Activated CD4-positive, alpha-beta T cell treated with anti-CD3 and anti-CD28 coated beads for 1 hour (primary cell): ENCODE results near the gene LETM1.

Experiments used
- DNase-seq: peaks from one replicate; pipeline ENCODE4 v3.0.0-alpha.2; 2020

Gene LETM1

GRCh38 chr4:1793496-1793840 lies 62.5 kb downstream of the LETM1 start:
- DNase-seq: no peak

DNA sequence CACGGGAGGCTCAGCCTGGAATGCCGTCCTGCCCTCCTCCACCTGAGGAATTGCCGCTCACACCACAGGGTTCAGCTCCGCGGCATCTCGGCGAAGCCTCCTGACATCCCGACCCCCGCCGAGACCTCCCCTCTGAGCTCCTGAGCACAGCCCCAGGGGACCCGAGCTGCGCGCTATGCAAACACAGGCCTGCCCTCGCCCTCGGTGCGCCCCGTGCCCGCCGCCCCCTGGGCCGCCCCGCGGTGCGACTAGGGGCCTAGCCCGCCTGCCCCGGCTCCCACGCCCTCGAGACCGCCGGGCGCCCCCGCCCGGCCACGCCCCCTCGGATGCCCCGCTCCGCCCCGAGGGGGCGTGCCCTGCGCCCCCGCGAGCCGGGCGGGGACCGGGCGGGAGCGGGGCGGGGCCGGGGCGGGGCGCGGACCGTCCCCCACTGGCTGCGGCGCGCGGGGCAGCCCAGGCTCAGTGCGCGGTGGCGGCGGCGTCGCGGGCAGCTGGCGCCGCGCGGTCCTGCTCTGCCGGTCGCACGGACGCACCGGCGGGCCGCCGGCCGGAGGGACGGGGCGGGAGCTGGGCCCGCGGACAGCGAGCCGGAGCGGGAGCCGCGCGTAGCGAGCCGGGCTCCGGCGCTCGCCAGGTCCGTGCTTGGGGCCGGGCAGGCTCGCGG lies 63.0 kb downstream of the LETM1 start, which contains the start of gene FGFR3:
Gene FGFR3, plus strand, starts transcription at position 462 of the 664 bp plus-strand sequence. CDS start 642 bp downstream, outside the sequence.
- DNase-seq: peak; percentile 11

- DNase-seq: no peak
These were observed 63.7 kb downstream of the LETM1 start for GRCh38 chr4:1792158-1792831.

DNA sequence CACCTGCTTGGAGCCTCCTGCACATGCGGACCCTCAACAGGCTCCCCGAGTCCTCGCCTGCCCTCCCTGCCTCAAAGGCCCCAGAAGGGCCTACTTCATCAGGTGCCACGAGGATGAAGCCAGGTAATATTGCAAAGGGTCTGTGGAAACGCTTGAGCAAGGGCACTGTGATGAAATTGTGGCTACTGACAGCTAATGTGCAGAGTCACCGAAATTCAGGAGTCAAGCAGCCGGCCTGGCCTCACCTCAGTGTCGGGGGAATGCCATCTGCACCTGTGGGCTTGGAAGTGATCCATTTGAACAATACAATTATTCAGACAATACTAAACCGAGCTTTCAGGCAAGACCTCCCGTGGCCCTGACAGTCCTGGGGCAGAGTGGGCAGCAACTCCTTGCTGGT lies 66.0 kb downstream of the LETM1 start:
- no peak for DNase-seq

- DNase-seq: no peak
These were observed 66.4 kb downstream of the LETM1 start for GRCh38 chr4:1789552-1789951.

GRCh38 chr4:1788254-1788973 lies 67.5 kb downstream of the LETM1 start:
- no peak for DNase-seq

DNA sequence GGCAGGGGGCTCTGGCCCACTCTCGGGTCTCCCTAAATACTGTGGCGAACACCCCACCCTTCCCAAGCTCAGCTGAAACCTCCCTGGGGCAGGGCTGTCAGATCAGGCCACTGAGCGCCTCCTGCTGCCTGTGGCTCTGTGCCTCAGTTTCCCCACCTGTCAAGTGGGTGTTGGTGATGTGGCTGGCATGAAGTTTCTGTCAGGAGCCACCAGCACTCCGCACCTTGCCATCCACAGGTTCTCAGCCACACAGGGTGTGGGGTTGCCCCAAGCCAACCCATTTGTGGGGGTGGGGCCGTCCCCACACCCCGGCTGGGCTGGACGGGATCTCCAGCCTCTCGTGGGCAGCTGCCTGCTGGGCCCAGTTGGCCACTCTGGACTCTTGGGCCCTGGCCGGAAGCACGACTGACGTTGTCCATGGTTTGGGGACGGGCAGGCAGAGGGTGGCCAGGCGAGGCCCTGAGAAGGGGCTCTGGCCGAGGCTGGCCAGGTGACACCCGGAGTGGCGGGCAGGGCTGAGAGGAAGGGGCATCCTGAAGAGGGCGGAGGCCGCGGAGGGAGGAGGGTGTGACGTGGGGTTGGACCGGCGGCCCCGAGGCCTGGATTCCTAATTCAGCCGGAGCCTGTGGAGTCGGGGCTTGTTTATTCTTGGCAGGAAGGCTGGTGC lies 68.4 kb downstream of the LETM1 start:
- DNase-seq: no peak

DNA sequence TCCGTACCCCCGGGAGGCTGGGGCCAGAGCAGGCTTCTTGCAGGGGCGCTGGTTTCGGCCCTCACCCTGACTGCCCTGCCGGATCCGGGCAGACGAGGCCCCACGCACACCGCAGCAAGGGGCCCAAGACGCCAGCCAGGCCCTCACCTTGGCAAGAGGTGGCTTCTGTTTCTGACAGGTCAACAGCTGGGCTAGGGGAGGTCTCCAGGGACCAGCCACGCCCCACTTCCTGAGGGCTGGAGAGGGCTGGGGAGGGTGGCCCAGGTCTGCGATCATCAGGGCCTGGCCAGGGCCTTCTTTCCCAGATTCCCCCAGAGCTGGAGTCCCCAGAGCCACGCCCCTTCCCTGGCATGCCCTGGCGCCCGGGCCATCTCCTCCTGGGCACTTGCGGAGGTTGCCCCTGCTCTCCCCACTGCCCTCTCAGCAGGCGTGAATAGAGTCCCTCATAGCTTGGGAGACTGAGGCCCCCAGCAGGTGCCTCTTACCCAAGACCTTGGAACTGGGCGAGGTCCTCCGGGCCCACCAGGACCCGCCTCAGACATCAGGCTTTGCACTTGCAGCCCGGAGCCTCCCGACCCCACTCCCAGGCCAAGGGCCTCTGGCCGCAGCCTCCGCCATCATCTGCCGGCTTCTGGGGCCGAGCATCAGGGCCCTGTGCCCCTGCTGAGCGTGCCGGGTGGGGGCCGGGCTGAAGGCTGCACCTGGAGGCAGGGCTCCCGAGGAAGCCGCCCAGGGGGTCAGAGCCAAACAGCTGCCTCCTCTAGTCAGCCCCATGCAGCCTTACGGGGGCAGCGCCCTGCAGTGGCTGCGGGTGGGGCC lies 69.2 kb downstream of the LETM1 start:
- no peak for DNase-seq

GRCh38 chr4:1785592-1785991 lies 70.4 kb downstream of the LETM1 start:
- DNase-seq: no peak

- DNase-seq: no peak
These were observed 71.0 kb downstream of the LETM1 start for GRCh38 chr4:1784789-1785591.

- no peak for DNase-seq
These were observed 71.6 kb downstream of the LETM1 start for GRCh38 chr4:1784395-1784788.

DNA sequence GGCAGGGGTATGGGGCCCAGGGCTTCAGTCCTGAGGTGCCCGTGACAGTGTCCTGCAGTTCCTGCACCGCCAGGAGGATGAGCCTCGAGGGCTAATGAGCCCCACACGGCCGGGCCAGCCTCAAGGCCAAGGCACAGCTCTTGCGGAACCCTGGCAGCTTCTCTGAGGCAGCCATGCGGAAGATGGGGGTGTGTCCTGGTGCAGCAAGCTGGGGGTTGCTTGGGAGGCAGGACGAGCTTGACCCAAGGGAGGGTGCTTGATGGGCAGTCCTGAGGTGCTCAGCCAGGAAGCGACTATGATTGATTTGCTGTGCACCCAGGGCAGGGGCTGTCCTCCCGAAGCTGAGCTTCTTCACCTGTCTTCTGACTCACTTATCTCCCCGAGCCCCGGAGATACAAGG lies 72.0 kb downstream of the LETM1 start:
- no peak for DNase-seq

- DNase-seq: no peak
These were observed 72.9 kb downstream of the LETM1 start for GRCh38 chr4:1783015-1783414.

DNA sequence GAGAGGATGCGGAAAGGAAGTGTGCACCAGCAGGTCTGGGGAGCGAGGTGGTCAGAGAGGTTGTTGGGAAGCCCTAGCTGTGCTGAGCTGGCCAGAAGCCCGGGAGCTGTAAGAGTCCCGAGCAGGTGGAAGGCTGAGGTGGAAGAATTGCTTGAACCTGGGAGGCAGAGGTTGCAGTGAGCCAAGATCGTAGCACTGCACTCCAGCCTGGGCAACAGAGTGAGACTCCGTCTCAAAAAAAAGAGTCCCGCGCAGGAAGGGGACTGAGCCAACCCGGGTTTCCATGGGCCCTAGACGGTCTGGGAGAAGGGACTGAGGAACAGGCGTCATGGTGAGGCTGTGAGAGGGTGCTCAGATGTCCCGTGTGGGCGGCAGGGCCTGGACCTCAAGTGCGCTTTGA lies 75.5 kb downstream of the LETM1 start:
- no peak for DNase-seq

- DNase-seq: no peak
These were observed 76.2 kb downstream of the LETM1 start for GRCh38 chr4:1779588-1780382.

- no peak for DNase-seq
These were observed 77.1 kb downstream of the LETM1 start for GRCh38 chr4:1778642-1779392.

DNA sequence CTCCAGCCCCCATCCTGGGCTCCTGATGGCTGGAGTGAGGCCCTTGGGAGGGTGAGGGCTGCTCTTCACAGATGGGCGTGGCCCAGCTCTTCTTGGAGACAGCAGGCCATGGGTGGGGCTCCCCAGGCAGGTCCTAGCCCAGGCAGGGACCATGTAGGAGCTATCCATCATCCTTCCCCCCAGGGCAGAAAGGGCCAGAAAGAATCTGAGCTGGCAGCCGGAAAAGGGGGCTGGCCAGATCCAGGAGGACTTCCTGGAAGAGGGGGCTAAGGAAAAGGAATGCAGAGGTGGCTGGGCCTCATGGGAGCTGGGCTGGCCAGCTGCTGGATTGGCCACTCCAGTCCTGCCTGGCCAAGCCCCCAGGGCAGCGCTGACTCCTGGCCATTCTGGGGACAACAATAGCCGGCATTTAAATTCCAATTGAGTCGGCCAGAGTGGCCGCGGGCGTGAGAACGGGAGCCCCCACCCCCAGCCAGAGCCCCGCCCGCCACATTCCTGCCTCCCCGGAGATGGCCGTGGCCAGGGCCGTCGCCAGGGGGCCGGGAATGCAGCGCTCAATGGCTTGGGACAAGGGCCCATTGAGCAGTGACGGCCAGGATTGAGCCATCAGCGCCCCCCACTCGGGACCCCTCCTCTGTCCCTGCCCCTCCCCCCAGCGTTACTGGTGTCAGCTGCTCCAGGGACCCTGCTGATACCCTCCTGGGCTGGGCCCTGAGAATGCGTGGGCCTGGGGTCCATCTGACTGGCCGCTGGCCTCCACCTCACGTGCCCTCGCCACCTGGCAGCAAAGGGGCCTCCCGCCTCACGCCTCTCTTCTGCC lies 77.9 kb downstream of the LETM1 start:
- no peak for DNase-seq

- DNase-seq: no peak
These were observed 79.3 kb downstream of the LETM1 start for GRCh38 chr4:1776521-1777161.
